ENCODE data around the gene ABCG1.

ABCG1 gene

DNA sequence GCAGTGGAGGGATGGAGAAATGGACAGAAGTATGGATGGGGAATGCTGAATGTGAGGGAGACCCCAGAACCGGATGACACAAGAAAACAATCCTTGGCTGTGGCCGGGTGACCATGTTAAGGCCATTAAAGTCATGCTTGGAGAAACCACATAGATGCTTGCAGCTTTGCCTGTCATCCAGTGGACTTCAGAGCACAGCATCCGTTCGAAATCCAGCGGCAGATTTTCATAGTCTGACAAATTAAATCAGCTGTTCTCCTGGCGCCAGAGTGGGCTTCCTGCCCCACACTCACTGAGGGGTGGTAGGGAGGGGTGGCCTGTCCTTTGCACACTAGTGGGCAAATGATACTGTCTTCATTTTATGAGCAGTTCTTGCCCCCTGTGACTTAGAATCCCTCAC, 35.1 kb downstream of the ABCG1 start:
- DNase-seq: no peak

DNA sequence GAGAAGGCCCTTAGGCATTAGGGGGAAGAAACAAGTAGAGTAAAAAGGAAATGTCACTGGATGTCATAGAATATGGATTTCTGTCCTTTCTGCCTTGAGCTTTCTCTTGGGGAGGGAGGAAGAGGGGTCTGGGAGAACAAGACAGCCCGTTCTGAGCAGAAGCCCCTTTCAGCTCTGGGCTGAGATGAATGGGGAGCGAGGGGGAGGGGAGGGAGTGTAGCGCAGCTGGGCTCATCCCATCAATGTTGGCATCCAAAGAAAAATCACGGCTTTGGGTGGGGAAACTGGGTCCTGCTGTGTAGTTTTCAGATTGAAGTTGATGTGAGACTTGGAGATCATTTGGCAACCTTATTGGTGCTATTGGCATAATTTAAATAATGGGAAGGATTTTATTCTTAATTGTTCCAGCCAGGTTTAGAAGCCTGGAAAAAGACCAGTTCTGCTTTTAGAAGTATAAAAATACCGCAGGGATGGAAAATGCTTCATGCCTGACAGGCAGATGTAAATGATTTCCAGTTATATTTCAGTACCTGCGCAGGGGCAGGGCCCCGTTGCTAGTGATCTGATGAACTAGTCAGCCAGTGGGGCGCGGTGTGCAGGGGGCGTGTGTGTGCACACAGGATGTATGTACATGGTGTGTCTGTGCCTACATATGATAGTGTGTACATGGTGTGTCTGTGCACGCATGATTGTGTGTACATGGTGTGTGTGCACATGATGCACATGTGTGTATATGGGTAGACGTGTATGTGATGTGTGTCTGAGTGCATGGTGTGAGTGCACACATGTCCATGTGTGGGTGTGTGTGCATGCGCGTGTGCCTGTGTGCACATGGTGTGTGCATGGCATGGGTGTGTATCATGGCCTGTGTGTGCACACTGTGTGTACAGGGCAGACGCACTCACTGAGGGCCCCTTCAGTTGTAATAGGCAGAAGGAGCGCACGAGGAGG, 36.0 kb downstream of the ABCG1 start:
- no peak for DNase-seq

DNA sequence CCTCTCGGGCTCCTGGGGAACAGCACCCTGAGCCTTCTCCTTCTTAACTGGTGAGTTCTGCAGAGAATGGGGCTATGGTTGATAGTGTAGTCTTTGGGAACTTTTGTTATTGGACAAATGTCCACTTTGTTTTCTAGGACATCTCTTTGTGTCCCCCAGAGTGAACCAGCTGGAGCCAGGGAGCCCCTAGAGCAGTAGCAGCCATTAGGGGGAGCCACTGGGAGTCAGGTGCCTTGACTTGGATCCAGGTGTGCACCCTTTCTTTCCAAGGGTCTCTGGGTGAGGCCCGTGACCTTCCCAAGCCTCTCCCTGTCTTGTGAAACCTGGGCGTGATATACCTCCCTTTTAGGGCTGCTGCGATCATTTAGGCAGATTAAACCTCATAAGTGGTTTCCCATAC, 36.9 kb downstream of the ABCG1 start:
- DNase-seq: no peak

GRCh38 chr21:42256316-42256715, 37.4 kb downstream of the ABCG1 start:
- DNase-seq: no peak

- no peak for DNase-seq
These were observed 38.3 kb downstream of the ABCG1 start for GRCh38 chr21:42257091-42257765.

DNA sequence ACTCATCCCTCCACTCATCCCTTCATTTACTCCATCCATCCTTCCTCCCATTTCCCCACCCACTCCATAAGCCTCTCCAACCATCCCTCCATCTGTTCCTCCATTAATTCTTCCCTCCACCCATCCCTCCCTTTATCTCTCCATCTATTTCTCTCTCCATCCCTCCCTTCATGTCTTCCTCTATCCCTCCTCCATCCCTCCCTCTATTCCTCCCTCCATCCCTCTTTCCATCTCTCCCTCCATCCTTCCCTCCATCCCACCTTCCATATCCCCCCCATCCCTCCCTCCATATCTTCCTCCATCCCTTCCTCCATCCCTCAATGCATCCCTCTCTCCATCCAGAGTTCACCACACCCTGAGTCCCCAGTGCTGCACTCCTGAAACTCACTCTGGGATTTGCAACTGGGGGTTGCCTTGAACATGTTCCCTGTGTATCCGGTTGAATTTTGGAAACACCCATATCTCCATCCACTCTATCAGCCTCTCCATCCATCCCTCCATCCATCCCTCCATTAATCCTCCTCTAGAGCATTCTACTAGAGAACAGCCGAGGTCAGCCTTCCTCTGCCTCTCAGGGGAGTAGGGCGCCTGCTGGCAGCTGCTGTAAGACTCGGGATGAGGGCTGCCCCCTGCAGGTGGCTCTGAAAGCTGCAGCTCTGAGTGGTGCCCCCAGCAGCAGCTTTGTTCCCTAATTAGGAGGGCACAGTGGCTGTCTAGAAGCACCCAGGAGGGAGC, 39.4 kb downstream of the ABCG1 start:
- DNase-seq: peak; percentile 40

- no peak for DNase-seq
These were observed 40.0 kb downstream of the ABCG1 start for GRCh38 chr21:42258885-42259407.

DNA sequence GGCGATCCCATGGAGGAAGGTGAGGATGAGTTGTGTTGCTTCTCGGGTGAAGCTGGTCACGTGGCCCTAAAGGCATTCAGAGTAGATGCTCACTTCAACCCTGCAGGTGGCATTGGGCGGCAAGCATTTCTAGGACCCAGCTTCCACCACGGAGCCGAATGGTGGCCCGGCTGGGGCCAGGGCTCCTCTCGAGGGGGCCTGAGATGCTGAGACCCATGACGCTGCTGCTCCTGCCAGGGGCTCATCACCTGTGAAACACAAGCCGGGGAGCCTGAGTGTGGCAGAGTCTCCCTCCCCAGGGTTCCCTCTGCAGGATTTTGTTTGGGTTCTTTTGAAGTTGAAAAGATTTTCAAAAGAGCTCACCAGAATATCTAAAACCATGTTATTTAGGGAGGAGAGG, 41.2 kb downstream of the ABCG1 start:
- DNase-seq: no peak

- no peak for DNase-seq
These were observed 42.9 kb downstream of the ABCG1 start for GRCh38 chr21:42261829-42262200.

DNA sequence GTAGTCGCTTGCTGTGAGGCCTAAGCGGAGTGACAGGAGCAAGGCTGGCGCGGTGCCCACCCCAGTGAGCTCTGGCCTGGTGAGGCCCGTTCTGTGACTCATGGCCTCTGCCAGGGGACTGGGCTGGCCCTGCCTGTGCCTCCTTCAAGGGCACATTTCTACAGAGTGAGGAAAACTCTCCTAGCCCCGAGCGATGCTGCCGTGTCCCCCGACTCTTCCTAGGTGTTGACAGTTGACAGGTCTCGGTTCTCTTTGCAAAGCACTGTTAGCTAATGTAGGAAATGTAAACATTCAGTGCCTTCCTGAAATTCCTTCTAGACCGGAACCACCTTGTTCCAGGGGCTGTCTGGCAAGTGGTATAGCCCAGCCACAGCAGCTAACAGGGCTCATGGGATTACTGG, 43.9 kb downstream of the ABCG1 start:
- DNase-seq: no peak

DNA sequence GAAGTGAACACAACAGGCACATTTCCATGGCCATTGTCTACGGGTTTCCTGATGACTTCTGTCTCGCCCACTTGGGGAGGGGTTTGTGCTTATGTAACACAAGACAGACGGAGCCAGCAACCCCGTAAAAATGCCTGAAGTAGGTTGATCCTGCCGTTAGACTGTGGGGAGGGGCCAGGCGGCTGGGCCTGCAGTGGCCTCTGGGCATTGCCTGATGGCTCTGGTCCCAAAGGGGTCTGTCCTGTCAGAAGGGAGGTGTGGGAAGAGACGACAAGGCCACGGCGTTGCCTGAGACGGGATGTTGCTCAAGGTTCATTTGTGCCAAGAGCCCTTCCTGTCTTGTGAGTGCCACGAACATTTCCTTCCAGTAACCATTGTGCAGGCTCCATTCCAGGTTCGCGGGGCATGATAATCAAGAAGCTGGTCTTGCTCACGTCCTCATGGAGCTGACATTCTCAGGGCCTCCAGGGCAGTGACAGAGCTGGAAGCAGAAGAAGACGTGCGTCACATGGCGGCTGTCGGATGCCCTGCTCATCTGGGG, 44.7 kb downstream of the ABCG1 start:
- DNase-seq: no peak

GRCh38 chr21:42264245-42265195, 45.6 kb downstream of the ABCG1 start:
- DNase-seq: no peak

- DNase-seq: no peak
These were observed 46.4 kb downstream of the ABCG1 start for GRCh38 chr21:42265231-42265812.

DNA sequence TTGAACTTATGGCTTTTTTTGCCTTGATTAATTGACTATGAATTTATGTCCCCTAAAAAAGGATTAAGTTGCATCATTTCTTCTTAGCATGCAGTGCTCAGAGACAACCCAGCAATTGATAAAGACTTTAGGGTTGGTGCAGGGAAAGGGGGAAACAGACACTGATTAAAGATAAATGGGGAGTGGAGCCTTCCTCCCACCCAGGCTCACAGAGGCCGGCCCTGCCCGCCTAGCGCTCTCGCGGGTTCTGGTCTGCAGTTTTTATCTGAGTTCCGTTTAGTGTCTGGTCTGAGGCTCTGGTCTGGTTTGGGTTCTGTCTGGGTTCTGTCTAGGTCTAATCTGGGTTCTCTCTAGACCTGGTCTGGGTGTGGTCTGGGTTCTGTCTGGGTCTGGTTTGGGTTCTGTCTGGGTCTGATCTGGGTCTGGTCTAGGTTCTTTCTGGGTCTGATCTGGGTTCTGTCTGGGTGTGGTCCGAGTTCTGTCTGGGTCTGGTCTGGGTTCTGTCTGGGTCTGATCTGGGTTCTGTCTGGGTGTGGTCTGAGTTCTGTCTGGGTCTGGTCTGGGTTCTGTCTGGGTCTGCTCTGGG, 48.1 kb downstream of the ABCG1 start:
- DNase-seq: no peak

DNA sequence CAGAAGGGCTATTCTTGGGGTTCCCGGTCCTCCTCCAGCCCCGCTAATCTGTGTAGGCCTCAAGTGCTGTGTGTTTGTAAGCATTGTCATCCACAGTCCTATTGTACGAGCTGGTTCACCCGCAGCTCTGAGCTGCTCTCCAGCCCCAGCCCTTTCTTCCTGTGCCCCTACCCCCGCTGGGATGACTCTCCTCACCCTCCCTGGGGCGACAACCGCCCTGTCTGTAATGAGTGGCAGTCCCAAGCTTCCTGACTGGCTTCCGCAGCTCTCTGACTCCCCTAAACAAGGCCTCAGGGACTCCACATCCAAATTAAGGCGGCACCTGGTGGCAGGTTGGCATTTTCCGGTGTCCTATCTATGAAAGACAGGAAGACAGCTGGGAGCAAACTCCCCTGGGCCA, 50.4 kb downstream of the ABCG1 start:
- DNase-seq: no peak

DNA sequence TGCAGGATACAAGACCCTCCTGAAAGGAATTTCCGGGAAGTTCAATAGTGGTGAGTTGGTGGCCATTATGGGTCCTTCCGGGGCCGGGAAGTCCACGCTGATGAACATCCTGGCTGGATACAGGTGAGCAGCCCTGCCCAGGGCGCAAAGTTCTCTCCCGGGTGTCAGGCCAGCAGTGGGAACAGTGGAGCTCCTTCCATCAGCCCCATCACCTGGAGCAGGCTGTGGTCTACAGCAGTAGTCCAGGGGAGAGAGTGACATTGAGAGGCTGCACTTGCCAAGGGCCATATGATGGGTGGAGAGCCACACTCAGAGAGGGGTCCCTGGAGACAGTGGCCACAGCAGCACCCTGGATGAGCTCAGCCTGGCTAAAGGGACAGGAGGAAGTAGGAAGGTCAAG, 52.1 kb downstream of the ABCG1 start:
- DNase-seq: no peak

GRCh38 chr21:42272109-42272962, 53.4 kb downstream of the ABCG1 start:
- no peak for DNase-seq

- DNase-seq: no peak
These were observed 54.2 kb downstream of the ABCG1 start for GRCh38 chr21:42272984-42273600.

DNA sequence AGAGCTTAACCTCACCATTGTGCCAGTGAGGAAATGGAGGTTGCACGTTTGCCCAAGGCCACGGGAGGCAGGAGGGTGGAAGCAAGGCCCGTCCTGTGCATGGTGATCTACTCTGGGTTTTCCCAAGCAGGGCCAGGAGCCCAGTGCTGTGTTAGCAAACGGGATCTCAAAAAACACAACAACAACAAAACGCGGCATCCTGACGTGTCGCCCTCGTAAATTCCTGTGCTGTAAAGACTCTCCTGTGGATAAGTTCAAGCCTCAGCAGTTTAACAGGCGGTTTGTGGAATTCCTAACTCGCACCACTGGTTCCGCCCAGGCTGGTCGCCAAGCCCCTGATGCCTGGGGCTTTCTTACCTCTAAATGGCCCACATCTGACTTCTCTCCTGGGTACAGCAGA, 57.1 kb downstream of the ABCG1 start:
- no peak for DNase-seq
